Measurements from ENCODE around the gene LRRFIP1. TPM values are rescaled to one million over a fixed set of nuclear protein-coding genes. Genes with fewer than 3 reads are reported as not detected.

The LRRFIP1 gene
- total RNA-seq, 3 donors from 2014 or later (not counting 1 experiment from before 2014, with no cell fraction given): 163 to 207 (median 188) TPM

GRCh38 chr2:237631801-237632585 lies 4.6 kb downstream of the LRRFIP1 start:
- TF ChIP-seq, protein P1, sequence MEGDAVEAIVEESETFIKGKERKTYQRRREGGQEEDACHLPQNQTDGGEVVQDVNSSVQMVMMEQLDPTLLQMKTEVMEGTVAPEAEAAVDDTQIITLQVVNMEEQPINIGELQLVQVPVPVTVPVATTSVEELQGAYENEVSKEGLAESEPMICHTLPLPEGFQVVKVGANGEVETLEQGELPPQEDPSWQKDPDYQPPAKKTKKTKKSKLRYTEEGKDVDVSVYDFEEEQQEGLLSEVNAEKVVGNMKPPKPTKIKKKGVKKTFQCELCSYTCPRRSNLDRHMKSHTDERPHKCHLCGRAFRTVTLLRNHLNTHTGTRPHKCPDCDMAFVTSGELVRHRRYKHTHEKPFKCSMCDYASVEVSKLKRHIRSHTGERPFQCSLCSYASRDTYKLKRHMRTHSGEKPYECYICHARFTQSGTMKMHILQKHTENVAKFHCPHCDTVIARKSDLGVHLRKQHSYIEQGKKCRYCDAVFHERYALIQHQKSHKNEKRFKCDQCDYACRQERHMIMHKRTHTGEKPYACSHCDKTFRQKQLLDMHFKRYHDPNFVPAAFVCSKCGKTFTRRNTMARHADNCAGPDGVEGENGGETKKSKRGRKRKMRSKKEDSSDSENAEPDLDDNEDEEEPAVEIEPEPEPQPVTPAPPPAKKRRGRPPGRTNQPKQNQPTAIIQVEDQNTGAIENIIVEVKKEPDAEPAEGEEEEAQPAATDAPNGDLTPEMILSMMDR (IDR thresholded peaks at IDR 0.05): no peak
- no peaks in the 10 kb centered on the region for H3K9me3 Mint-ChIP-seq

GRCh38 chr2:237633061-237633561 lies 5.7 kb downstream of the LRRFIP1 start:
- DNase-seq: no peak
- no peak overlapping the region for H3K27ac ChIP-seq (ENCODE audit: low read length)
- H3K27me3 ChIP-seq (ENCODE audit: control insufficient read depth, insufficient read depth, low read length): peaks cover 6% of the 10 kb centered on the region
- H3K4me3 ChIP-seq (ENCODE audit: low read length): no peak overlapping the region
- no peak overlapping the region for H3K4me3 Mint-ChIP-seq
- whole genome bisulfite sequencing (ENCODE audit: insufficient coverage): 83% methylated on average over 10 of the region's 10 CpGs
- H3K36me3 Mint-ChIP-seq: no peaks in the 10 kb centered on the region
- H3K4me1 Mint-ChIP-seq: peaks cover 21 to 30% of the 10 kb centered on the region in 2 donors
- H3K36me3 ChIP-seq (ENCODE audit: control insufficient read depth, insufficient read depth, low read length): no peaks in the 10 kb centered on the region
- H3K27ac Mint-ChIP-seq: no peak overlapping the region
- H3K9me3 Mint-ChIP-seq: no peaks in the 10 kb centered on the region
- H3K9me3 ChIP-seq (ENCODE audit: control insufficient read depth, insufficient read depth, low read length): peaks cover 3% of the 10 kb centered on the region
- peaks cover 15% of the 10 kb centered on the region for H3K4me1 ChIP-seq (ENCODE audit: control insufficient read depth, insufficient read depth, low read length)
- intact Hi-C loops (cut with micrococcal nuclease): no loop called here
- peaks cover 25 to 26% of the 10 kb centered on the region in 2 donors for H3K27me3 Mint-ChIP-seq (ENCODE audit: low read depth in 2 of 2)
- ATAC-seq: no peak
- TF ChIP-seq, protein P1 (IDR thresholded peaks at IDR 0.05): no peak

More at GRCh38 chr2:237631801-237632585, 4.6 kb downstream of the LRRFIP1 start:
- WGBS (ENCODE audit: insufficient coverage): 88% methylated on average over 19 of the region's 19 CpGs
- Mint-ChIP-seq H3K27ac (no peak overlapping the region), H3K4me1 (peaks cover 16 to 24% of the 10 kb centered on the region in 2 donors), H3K27me3 (ENCODE audit: low read depth in 2 of 2) (peaks cover 25 to 26% of the 10 kb centered on the region in 2 donors), H3K36me3 (no peaks in the 10 kb centered on the region), H3K4me3 (no peak overlapping the region)
- intact Hi-C loops (cut with micrococcal nuclease): no loop called here
- Histone ChIP-seq H3K36me3 (ENCODE audit: control insufficient read depth, insufficient read depth, low read length) (no peaks in the 10 kb centered on the region), H3K9me3 (ENCODE audit: control insufficient read depth, insufficient read depth, low read length) (peaks cover 3% of the 10 kb centered on the region), H3K27ac (ENCODE audit: low read length) (no peak overlapping the region), H3K27me3 (ENCODE audit: control insufficient read depth, insufficient read depth, low read length) (peaks cover 6% of the 10 kb centered on the region), H3K4me3 (ENCODE audit: low read length) (no peak overlapping the region), H3K4me1 (ENCODE audit: control insufficient read depth, insufficient read depth, low read length) (peaks cover 14% of the 10 kb centered on the region)
- no peak for DNase-seq
- ATAC-seq: no peak

DNA sequence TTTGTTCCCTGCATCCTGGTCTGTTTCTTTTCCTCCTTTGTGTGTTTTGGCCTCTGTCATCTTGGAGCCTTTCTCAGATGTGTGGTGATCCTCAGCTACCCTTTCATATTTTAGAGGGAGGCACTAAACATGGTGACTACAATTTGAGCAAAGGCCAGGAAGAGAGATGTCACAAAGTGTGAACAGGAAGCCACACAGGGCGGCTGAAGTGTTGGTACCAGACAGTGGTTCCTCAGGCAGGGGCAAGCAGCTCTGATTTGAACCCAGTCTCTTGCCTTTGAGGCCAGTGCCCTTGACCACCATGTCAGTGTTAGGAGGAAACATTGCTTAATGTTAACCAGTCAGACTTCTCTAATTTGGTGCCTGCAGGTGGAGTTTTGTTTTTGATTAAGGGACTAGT lies 9.2 kb downstream of the LRRFIP1 start:
- intact Hi-C loops (cut with micrococcal nuclease): no loop called here
- TF ChIP-seq, protein P1 (IDR thresholded peaks at IDR 0.05): no peak
- WGBS (ENCODE audit: insufficient coverage): 10% methylated on average over 1 of the region's 1 CpG
- peak overlapping the region; percentile 66 to 82 for H3K27ac Mint-ChIP-seq
- no peaks in the 10 kb centered on the region for H3K27me3 ChIP-seq (ENCODE audit: control insufficient read depth, insufficient read depth, low read length)
- H3K4me3 ChIP-seq (ENCODE audit: low read length): no peak overlapping the region
- peaks cover 3% of the 10 kb centered on the region for H3K9me3 ChIP-seq (ENCODE audit: control insufficient read depth, insufficient read depth, low read length)
- no peaks in the 10 kb centered on the region for H3K36me3 Mint-ChIP-seq
- no peaks in the 10 kb centered on the region for H3K36me3 ChIP-seq (ENCODE audit: control insufficient read depth, insufficient read depth, low read length)
- H3K9me3 Mint-ChIP-seq: no peaks in the 10 kb centered on the region
- peaks cover 14 to 25% of the 10 kb centered on the region in 2 donors for H3K4me1 Mint-ChIP-seq
- DNase-seq (peak in 1 of 2 donors; percentile 16), ATAC-seq (peak; percentile 77 to 98 (median 95))
- peaks cover 0 to 4% of the 10 kb centered on the region in 2 donors for H3K27me3 Mint-ChIP-seq (ENCODE audit: low read depth in 2 of 2)
- H3K4me1 ChIP-seq (ENCODE audit: control insufficient read depth, insufficient read depth, low read length): peaks cover 11% of the 10 kb centered on the region
- peak overlapping the region; percentile 9 for H3K4me3 Mint-ChIP-seq
- peak overlapping the region; percentile 1 for H3K27ac ChIP-seq (ENCODE audit: low read length)
